IPS-18c (cell line): ENCODE measurements around the gene FAXC.
"Not testable (repeated sequence)": the region's sequence is repeated elsewhere in the genome, so short reads cannot be mapped to it uniquely, and the experiment has no call there.

Source experiments
- H3K4me3 ChIP-seq: 2 replicates; pipeline ENCODE4 v1.7.0; 2013; ENCODE audit warnings: low read depth, mild to moderate bottlenecking, low read length, moderate library complexity; ENCODE audit not compliant: insufficient read depth
- H3K9me3 ChIP-seq: one replicate; pipeline ENCODE4 v1.6.1; 2013; ENCODE audit warnings: mild to moderate bottlenecking, low read length, moderate library complexity; ENCODE audit not compliant: control insufficient read depth, insufficient read depth

FAXC gene

GRCh38 chr6:99348288-99349170 is 945 bp downstream of the FAXC start:
- no peaks in the 10 kb centered on the region for H3K9me3 ChIP-seq
- peak overlapping the region; percentile 80 for H3K4me3 ChIP-seq

DNA sequence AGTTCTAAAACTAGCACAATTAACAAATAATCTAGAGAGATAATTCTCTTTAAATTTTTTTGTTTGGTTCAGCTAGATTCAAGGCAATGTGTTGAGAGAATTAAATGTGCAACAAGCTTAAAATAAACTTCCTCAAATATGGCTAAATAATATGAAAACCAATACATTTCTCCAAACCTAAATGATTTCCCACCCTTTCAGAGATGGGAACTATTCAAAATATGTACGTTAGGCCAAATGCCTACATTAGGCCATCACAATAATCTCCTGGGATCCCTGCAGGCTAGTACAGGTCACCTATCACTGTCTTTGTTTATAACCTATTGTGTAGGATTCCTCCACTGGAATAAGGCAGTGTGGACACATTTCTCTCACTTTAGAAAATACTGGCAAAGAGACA is 1.7 kb downstream of the FAXC start:
- Histone ChIP-seq H3K4me3 (no peak overlapping the region), H3K9me3 (no peaks in the 10 kb centered on the region)

GRCh38 chr6:99346595-99346994 is 2.9 kb downstream of the FAXC start:
- no peak overlapping the region for H3K4me3 ChIP-seq
- H3K9me3 ChIP-seq: no peaks in the 10 kb centered on the region

DNA sequence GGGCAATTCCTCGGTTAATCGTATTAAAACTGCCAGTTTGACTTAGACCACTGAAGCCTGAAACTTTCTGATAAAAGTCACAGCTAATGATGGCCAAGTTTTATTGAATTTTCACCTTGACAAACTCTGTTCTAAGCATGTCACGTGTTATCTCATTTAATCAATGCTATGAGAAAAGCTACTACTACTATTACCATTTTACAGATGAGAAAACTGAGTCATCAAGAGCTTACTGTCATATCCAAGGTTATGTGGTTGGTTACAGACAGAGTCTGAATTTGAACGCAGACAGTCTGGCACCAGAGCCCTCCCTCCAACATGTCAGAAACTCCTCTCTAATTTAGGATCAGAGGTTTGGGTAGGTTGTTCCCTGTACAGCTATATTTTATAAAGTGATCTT is 4.3 kb downstream of the FAXC start:
- Histone ChIP-seq H3K4me3 (no peak overlapping the region), H3K9me3 (no peaks in the 10 kb centered on the region)

- Histone ChIP-seq H3K9me3 (no peaks in the 10 kb centered on the region), H3K4me3 (no peak overlapping the region)
Observed at GRCh38 chr6:99344289-99344688, 5.2 kb downstream of the FAXC start.

GRCh38 chr6:99341862-99342455 is 7.5 kb downstream of the FAXC start:
- Histone ChIP-seq H3K4me3 (no peak overlapping the region), H3K9me3 (no peaks in the 10 kb centered on the region)

DNA sequence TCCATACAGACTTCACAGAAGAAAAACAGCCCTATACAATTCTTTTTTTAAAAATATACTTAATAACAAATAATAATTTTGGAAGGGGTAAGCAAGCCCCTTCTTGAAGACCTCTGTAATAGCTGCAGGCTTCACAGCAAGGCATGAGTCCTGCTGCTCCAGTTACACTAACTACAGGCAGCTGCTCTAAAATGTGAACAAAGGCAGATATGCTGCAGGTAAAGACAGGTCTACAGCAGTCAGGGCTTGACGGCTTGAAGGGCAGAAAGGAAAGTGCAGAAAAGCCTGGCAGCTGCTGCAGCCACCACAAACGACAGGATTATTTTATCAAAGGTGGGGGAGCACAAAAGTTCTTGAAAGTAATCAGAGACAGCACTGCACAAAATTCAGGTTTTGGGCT is 11.3 kb downstream of the FAXC start:
- H3K9me3 ChIP-seq: no peaks in the 10 kb centered on the region
- H3K4me3 ChIP-seq: no peak overlapping the region

DNA sequence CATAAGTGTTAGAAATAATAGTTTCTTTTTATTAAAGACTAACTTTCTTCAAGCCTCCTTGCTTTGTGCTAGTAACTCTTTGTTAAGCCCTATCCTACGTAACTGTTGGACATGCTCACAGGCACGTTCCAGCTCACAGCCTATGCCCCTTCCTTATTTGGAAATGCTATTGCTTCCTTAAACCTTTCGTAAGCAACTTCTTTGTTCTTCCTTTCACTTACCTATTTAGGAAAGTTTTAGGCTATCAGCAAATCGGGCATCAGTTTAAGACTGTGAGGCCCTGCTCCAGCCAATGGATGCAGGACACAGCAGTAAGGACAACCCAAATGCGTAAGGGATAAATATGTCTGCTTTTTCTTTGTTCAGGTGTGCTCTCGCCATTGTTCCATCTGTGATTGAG is 14.2 kb downstream of the FAXC start:
- H3K4me3 ChIP-seq: not testable (repeated sequence)

GRCh38 chr6:99334526-99335127 is 14.8 kb downstream of the FAXC start:
- no peak overlapping the region for H3K4me3 ChIP-seq

More for the DNA sequence above, 14.2 kb downstream of the FAXC start:
- H3K9me3 ChIP-seq: not testable (repeated sequence)

GRCh38 chr6:99333068-99333467 is 16.4 kb downstream of the FAXC start:
- H3K9me3 ChIP-seq: no peaks in the 10 kb centered on the region

More at GRCh38 chr6:99334526-99335127, 14.8 kb downstream of the FAXC start:
- no peaks in the 10 kb centered on the region for H3K9me3 ChIP-seq

DNA sequence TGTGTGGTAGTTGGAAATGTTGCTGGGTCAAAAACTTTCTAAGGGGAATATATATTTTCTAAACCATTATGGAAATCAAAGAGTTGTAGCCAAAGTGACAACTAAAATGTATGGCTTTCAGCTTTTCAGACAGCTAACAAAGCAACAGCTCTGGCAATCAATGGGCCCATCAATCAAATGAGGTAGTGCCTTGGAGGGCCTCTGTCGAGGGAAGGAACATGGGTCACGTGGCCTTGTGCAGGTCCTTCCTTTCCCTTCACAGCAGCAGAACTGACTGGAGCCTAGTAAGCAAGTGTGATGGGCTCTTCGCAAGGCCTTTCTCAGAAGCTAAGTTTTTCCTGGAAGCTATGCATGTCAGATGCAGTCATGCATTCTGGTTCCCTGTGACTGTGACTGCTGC is 17.9 kb downstream of the FAXC start:
- no peaks in the 10 kb centered on the region for H3K9me3 ChIP-seq
- H3K4me3 ChIP-seq: no peak overlapping the region

More at GRCh38 chr6:99333068-99333467, 16.4 kb downstream of the FAXC start:
- H3K4me3 ChIP-seq: no peak overlapping the region

DNA sequence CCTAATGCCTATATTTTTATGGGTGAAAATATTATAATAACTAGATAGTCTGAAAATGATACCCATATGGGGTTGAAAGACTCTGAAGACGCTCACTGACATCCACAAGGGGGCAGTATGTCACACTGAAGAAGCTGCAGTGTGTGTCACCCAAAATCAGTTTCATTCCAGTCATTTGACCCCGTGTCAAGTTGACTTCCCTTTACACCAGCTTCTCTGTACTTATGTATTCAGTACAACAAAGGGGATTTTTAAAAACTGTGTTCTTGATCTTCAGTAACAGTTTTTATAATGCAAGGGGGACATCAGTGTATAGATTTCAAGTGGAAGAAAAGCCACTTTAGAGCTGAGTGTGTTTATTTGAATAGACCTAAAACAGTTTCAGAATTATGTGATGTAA is 19.3 kb downstream of the FAXC start:
- no peak overlapping the region for H3K4me3 ChIP-seq
- H3K9me3 ChIP-seq: no peaks in the 10 kb centered on the region

DNA sequence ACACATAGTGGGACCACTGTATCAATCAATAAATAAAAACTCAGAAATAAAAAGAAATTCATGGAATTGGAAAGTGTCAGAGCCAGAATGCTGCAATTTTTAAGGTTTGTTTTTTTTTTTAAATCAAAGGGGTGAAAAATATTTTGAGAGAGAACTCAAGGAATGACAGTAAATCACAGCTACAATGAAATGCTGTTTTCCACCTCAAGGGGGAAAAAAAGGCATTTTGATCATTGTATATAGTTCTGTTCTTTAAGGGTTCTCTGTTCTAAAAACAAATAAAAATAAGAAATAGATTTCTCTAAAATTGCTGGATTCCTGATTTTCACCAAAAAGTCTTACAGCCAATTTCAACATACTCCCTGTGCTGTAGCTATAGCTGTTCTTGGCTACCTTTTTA is 24.5 kb downstream of the FAXC start:
- Histone ChIP-seq H3K4me3 (no peak overlapping the region), H3K9me3 (no peaks in the 10 kb centered on the region)

- Histone ChIP-seq H3K9me3 (no peaks in the 10 kb centered on the region), H3K4me3 (no peak overlapping the region)
Observed at GRCh38 chr6:99318566-99318965, 30.9 kb downstream of the FAXC start.

- no peak overlapping the region for H3K4me3 ChIP-seq
- H3K9me3 ChIP-seq: no peaks in the 10 kb centered on the region
Observed at GRCh38 chr6:99312354-99312753, 37.1 kb downstream of the FAXC start.

GRCh38 chr6:99310553-99310952 is 38.9 kb downstream of the FAXC start:
- H3K4me3 ChIP-seq: no peak overlapping the region
- no peaks in the 10 kb centered on the region for H3K9me3 ChIP-seq

DNA sequence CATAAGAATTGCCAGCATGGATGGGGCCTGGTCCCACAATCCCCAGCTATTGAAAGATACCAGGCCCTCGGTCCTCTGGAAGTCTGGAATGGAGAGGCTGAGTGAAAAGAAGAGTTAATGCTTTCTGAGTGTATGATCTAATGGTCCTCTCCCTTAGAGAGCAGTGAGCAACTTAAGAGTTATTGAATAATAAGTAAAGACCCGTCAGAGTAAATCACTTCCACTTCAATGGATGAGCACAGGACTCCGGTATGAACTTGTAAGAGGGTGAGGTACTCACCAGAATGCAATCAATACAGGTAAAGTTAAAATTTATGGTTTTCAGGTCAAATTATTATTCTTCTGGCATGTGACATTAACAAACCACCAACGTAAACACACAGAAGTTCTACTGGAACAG is 39.9 kb downstream of the FAXC start:
- no peak overlapping the region for H3K4me3 ChIP-seq
- H3K9me3 ChIP-seq: no peaks in the 10 kb centered on the region

DNA sequence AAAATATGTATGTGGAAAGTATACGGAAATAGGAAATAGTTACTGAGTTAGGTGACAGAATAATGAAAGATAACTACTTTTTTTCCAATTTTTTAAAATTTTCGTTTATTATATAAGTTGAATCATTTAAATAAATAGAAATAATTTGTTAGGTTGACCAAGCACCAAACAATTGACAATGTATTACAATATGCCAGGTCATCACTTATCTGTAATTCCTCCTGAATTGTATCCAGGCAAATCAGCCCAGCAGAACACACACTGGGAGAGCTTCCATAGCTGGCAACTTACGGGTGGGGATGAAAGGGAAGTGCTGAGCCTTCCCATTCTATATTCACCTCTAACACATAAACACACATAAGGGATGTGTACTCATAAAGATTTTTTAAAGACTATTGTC is 40.7 kb downstream of the FAXC start:
- Histone ChIP-seq H3K9me3 (no peaks in the 10 kb centered on the region), H3K4me3 (no peak overlapping the region)
